OCI-LY7 (cell line): ENCODE results near the gene CEACAM6.

Experiments
- CTCF ChIP-seq: fragments of 200-600 bp; sonication (generic); conservative IDR thresholded peaks from 2 replicates; pipeline ENCODE4 v1.5.1; 2014; ENCODE audit warnings: mild to moderate bottlenecking, antibody characterized with exemption, low read length, moderate library complexity, mixed read lengths
- EZH2phosphoT487 ChIP-seq: fragments of 200-600 bp; sonication (generic); IDR thresholded peaks from 2 replicates; pipeline ENCODE4 v1.6.1; 2018; ENCODE audit warnings: low read depth, borderline replicate concordance, mild to moderate bottlenecking, mixed run types, antibody characterized with exemption, low read length, moderate library complexity, mixed read lengths

DNA sequence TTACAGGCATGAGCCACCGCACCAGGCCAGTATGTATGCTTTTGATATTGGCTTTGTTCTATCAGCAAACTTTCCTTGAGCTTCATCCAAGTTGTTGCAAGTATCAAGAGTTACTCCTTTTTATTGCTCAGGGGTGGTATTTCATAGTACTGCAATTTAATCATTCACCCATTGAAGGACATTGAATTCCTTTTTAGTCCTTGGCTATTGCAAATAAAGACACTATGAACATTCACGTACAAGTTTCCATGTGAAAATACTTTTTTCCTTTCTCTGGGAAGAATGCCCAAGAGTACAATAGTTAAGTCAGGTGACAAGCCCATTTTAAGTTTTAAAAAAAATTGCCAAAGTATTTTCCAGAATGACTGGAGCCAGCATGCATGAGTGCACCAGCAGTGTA is 61.4 kb downstream of the CEACAM6 start:
- TF ChIP-seq EZH2phosphoT487 (no peak), CTCF (no peak)
